GM12801 (cell line): ENCODE results near the gene CDC16.

ENCODE experiments used
- CTCF ChIP-seq: IDR thresholded peaks from one replicate; pipeline ENCODE4 v1.5.1; 2011; ENCODE audit warnings: control low read depth; ENCODE audit not compliant: insufficient read length; ENCODE audit errors: extremely low read depth

Gene CDC16

GRCh38 chr13:114236227-114236626, 1.5 kb downstream of the CDC16 start:
- TF ChIP-seq CTCF: no peak

- no peak for TF ChIP-seq CTCF
These were observed 2.9 kb downstream of the CDC16 start for GRCh38 chr13:114237415-114238112.

GRCh38 chr13:114241918-114242317, 7.2 kb downstream of the CDC16 start:
- TF ChIP-seq CTCF: no peak

- no peak for TF ChIP-seq CTCF
These were observed 9.3 kb downstream of the CDC16 start for GRCh38 chr13:114243971-114244370.

- TF ChIP-seq CTCF: no peak
These were observed 9.9 kb downstream of the CDC16 start for GRCh38 chr13:114244637-114245036.

- TF ChIP-seq CTCF: no peak
These were observed 13.3 kb downstream of the CDC16 start for GRCh38 chr13:114248011-114248410.

- TF ChIP-seq CTCF: no peak
These were observed 14.4 kb downstream of the CDC16 start for GRCh38 chr13:114249077-114249476.
